Measurements from ENCODE around the gene LDB2. TPM values are rescaled to one million over a fixed set of nuclear protein-coding genes. Genes with fewer than 3 reads are reported as not detected.

LDB2 gene
- total RNA-seq, 3 donors from 2014 or later = 34.5 to 68.8 (median 36.5) TPM

- no peak for TF ChIP-seq POLR2AphosphoS5 (IDR thresholded peaks at IDR 0.05)
- no peak for TF ChIP-seq POLR2A (IDR thresholded peaks at IDR 0.05)
- TF ChIP-seq CTCF (IDR thresholded peaks at IDR 0.05) = no peak
- Histone ChIP-seq H3K27me3 (no peaks in the 10 kb centered on the region), H3K27ac (no peak overlapping the region), H3K4me3 (no peak overlapping the region), H3K4me1 (no peaks in the 10 kb centered on the region), H3K9me3 (no peaks in the 10 kb centered on the region), H3K36me3 (no peaks in the 10 kb centered on the region)
- intact Hi-C loops (cut with DNase I; ENCODE audit: low total_unique reads) = no loop called here
- DNase-seq (ENCODE audit: low spot score in 2 of 2) = no peak
These were observed 89.4 kb downstream of the LDB2 start for GRCh38 chr4:16809064-16809463.

- no peak overlapping the region for H3K4me3 ChIP-seq
These were observed 91.1 kb downstream of the LDB2 start for GRCh38 chr4:16807355-16807754.

DNA sequence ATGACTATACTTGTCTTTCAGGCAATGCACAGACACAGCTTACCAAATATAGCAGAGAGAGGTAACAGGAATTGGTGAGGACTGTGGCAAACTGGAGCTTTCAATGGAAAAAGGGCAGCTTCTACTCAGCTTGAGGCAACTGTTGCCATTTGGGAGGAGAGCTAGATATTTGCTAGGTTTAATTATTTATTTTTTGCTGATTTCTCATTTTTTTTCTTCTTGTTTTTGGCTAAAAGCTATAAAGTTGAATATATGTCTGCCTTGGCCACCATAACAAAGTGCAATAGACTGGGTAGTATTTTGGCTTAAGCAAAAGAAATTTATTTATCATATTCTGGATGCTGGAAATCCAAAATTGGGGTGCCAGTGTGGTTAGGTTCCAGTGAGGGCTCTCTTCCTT, 93.9 kb downstream of the LDB2 start:
- Histone ChIP-seq H3K36me3 (no peaks in the 10 kb centered on the region), H3K27ac (no peak overlapping the region), H3K4me3 (no peak overlapping the region), H3K4me1 (no peaks in the 10 kb centered on the region), H3K9me3 (no peaks in the 10 kb centered on the region), H3K27me3 (no peaks in the 10 kb centered on the region)
- no peak for TF ChIP-seq CTCF (IDR thresholded peaks at IDR 0.05)
- no peak for TF ChIP-seq POLR2A (IDR thresholded peaks at IDR 0.05)
- no peak for TF ChIP-seq POLR2AphosphoS5 (IDR thresholded peaks at IDR 0.05)
- intact Hi-C loops (cut with DNase I; ENCODE audit: low total_unique reads) = no loop called here
- no peak for DNase-seq (ENCODE audit: low spot score in 2 of 2)

More at GRCh38 chr4:16807355-16807754, 91.1 kb downstream of the LDB2 start:
- Histone ChIP-seq H3K9me3 (no peaks in the 10 kb centered on the region), H3K27ac (no peak overlapping the region), H3K36me3 (no peaks in the 10 kb centered on the region), H3K4me1 (no peaks in the 10 kb centered on the region), H3K27me3 (no peaks in the 10 kb centered on the region)
- TF ChIP-seq POLR2A (IDR thresholded peaks at IDR 0.05) (no peak), CTCF (IDR thresholded peaks at IDR 0.05) (no peak), POLR2AphosphoS5 (IDR thresholded peaks at IDR 0.05) (no peak)
- intact Hi-C loops (cut with DNase I; ENCODE audit: low total_unique reads) = no loop called here
- DNase-seq (ENCODE audit: low spot score in 2 of 2) = no peak

GRCh38 chr4:16802044-16802443, 96.4 kb downstream of the LDB2 start:
- TF ChIP-seq CTCF (IDR thresholded peaks at IDR 0.05) = no peak
- no peak for TF ChIP-seq POLR2AphosphoS5 (IDR thresholded peaks at IDR 0.05)
- TF ChIP-seq POLR2A (IDR thresholded peaks at IDR 0.05) = no peak
- no peaks in the 10 kb centered on the region for H3K27me3 ChIP-seq
- no peaks in the 10 kb centered on the region for H3K36me3 ChIP-seq
- H3K4me3 ChIP-seq = no peak overlapping the region
- no peaks in the 10 kb centered on the region for H3K4me1 ChIP-seq
- intact Hi-C loops (cut with DNase I; ENCODE audit: low total_unique reads) = no loop called here
- DNase-seq (ENCODE audit: low spot score in 2 of 2) = no peak
- no peak overlapping the region for H3K27ac ChIP-seq
- no peaks in the 10 kb centered on the region for H3K9me3 ChIP-seq

DNA sequence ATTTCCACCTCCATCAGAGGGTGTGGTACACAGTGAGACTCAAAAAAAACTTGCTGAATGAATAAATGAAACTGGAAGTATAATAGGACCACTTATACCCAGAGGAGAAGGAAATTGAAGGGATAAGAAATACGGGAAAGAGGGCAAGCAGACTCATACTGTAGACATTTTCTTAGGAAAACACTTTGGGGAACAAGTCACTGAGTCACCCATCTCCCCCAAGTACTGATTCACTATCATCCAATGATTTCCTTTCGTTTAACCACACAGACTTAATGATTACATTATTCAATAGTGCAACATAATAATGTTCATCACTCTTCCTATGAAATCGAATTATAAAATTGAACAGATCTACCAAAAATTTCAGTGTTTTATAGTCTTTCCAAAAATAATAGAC, 97.1 kb downstream of the LDB2 start:
- H3K9me3 ChIP-seq = no peaks in the 10 kb centered on the region
- no peak overlapping the region for H3K27ac ChIP-seq
- no peak for DNase-seq (ENCODE audit: low spot score in 2 of 2)
- no peak overlapping the region for H3K4me3 ChIP-seq
- no peaks in the 10 kb centered on the region for H3K4me1 ChIP-seq
- no peaks in the 10 kb centered on the region for H3K27me3 ChIP-seq
- H3K36me3 ChIP-seq = no peaks in the 10 kb centered on the region
- intact Hi-C loops (cut with DNase I; ENCODE audit: low total_unique reads) = no loop called here
- TF ChIP-seq POLR2AphosphoS5 (IDR thresholded peaks at IDR 0.05) = no peak

Measured in breast epithelium (tissue), 4 donors.